Measurements from ENCODE around the gene EDA.

EDA gene

DNA sequence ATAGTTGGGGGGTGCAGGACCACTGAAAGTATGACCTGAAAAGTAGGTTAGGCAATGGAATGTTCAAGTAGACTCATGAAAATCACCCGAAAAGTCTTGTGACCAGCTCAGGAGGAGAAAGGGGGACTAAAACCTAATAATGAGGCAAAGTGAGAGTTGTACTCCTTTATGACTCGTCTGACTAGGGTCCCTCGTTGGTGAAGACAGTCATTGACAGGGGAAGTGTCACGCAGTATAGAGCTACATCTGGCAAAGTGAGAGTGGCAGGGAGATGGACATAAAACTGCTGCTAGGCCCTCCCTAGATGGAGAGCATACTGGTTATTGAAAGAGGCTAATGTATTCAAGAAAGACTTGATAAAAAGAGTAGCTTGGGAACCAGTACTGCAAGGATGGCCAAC is 466.8 kb downstream of the EDA start:
- TF ChIP-seq, protein P1, sequence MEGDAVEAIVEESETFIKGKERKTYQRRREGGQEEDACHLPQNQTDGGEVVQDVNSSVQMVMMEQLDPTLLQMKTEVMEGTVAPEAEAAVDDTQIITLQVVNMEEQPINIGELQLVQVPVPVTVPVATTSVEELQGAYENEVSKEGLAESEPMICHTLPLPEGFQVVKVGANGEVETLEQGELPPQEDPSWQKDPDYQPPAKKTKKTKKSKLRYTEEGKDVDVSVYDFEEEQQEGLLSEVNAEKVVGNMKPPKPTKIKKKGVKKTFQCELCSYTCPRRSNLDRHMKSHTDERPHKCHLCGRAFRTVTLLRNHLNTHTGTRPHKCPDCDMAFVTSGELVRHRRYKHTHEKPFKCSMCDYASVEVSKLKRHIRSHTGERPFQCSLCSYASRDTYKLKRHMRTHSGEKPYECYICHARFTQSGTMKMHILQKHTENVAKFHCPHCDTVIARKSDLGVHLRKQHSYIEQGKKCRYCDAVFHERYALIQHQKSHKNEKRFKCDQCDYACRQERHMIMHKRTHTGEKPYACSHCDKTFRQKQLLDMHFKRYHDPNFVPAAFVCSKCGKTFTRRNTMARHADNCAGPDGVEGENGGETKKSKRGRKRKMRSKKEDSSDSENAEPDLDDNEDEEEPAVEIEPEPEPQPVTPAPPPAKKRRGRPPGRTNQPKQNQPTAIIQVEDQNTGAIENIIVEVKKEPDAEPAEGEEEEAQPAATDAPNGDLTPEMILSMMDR (IDR thresholded peaks at IDR 0.05; ENCODE audit: low read depth, low read length) = no peak
- H3K4me3 ChIP-seq (ENCODE audit: low read depth, low read length) = no peak overlapping the region

DNA sequence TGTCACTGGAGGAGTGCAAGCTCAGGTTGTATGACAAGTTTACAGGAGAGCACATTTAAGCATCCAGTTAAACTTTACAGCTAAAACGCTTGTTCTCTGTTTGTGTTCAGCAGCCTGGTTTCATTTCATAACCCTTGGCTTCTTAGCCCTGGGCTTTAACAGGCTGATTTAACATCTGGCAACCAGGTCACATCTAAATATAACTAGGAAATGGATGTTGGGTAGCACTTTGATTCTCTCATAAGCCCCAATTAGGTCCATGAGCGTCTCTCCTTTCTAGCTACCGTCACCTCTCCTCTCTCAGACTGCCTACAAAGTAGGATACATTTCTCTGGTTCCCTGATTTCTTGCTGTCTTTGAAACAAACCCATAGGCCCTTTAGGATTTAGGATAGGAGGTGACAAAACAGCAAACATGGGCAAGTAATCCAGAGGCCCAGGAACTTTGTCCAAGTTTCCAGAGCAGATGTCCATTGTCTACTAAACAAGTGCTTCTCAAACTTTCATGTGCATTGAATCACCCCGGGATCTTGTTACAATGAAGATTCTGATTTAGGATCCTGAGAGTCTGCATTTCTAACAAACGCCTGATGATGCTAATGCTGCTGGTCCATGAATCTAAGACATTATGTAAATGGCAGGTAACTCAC is 468.8 kb downstream of the EDA start:
- TF ChIP-seq, protein P1 (IDR thresholded peaks at IDR 0.05; ENCODE audit: low read depth, low read length) = no peak
- H3K4me3 ChIP-seq (ENCODE audit: low read depth, low read length) = no peak overlapping the region

DNA sequence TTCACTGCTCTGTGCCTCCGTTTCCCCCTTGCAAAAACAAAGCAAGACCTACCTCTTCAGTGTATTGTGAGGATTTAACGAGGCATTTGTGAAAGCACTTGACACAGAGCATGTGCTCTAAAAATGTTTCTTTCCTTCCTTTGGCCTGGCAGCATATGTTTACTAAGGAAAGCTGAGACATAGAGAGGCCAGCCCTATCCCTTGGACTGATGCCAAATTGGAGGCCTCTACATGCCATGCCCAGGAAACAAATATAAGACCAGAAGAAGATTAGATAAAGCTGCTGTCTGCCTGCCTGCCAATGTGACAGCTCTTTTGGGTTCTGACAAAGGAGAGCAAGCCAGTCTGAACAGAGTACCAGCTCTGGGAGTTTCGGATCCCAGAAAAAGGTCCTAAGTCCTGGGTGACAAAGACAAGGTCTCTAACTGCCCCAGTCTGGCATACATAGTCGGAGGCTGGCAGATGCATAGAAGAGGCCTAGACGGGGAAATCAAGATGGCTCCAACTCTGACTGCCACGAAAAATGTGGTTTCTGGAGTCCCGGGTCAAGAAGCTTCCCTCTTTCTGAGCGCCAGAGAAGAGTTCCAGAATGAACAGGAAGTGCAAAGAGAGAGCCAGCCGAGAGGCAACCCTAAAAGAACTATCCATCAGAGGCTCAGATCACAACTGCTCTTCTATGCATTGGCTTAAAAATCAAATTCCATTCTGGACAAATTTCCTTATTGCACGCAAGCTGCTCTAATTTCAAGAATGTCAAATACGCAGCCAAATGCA is 472.1 kb downstream of the EDA start:
- TF ChIP-seq, protein P1 (IDR thresholded peaks at IDR 0.05; ENCODE audit: low read depth, low read length) = no peak
- no peak overlapping the region for H3K4me3 ChIP-seq (ENCODE audit: low read depth, low read length)

DNA sequence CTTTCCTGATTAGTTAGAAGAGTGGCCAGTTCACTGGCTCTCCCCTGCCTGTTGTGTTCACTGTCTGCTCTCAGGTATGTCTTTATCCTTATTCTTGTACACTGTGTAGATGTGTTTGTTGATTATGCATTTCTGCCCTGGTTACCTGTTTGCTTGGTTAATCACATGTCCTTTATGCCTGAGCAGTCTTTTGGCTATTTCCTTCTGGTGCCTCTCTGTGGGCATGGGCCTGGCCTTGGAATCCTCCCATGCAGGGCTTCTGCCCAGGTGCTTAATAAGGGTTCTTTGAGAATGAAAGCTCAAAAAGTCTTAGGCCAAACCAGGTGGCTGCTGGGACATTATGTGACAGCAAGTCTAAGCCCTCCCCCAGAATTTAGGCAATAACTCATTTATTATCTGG is 472.8 kb downstream of the EDA start:
- H3K4me3 ChIP-seq (ENCODE audit: low read depth, low read length) = no peak overlapping the region
- TF ChIP-seq, protein P1 (IDR thresholded peaks at IDR 0.05; ENCODE audit: low read depth, low read length) = no peak
